Measurements from ENCODE around the gene E2F1.

The E2F1 gene

DNA sequence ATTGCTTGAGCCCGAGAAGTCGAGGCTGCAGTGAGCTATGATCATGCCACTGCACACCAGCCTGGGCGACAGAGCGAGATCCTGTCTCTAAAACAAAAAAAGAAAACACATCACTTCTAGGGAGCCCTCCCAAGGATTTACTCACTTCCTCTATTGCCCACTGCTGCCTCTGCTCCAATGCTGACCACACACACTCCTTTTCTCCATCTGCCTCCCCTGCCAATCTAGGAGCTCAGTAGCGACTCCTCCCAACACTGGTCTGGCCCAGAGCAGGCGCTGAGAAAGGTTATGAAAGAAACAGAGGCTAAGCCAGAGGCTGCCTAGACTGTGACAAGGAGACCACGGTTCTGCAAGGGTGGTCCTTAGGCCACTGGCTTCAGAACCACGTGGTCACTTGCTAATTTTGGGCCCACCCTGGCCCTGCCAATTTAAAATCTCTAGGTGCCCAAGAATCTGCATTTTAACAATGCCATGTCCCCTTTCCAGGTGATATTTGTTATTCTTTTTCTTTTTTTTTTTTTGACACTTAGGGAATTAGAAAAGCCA is 1.3 kb upstream of the E2F1 start:
- no peak for DNase-seq (ENCODE audit: low spot score)

DNA sequence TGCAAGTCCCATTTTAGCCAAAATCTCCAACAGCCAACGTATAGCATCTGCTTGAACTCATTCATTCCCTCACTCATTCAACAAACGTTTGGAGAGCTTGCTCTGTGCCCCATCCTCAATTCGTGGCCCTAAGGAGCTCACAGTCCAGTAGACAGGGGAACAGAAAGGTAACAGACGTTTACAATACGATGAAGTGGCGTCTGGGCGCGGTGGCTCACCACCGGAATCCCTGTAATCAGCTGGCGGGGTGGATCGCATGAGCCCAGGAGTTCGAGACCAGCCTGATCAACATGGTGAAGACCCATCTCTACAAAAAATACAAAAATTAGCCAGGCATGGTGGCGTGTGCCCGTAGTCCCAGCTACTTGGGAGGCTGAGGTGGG is 790 bp upstream of the E2F1 start:
- no peak for DNase-seq (ENCODE audit: low spot score)

DNA sequence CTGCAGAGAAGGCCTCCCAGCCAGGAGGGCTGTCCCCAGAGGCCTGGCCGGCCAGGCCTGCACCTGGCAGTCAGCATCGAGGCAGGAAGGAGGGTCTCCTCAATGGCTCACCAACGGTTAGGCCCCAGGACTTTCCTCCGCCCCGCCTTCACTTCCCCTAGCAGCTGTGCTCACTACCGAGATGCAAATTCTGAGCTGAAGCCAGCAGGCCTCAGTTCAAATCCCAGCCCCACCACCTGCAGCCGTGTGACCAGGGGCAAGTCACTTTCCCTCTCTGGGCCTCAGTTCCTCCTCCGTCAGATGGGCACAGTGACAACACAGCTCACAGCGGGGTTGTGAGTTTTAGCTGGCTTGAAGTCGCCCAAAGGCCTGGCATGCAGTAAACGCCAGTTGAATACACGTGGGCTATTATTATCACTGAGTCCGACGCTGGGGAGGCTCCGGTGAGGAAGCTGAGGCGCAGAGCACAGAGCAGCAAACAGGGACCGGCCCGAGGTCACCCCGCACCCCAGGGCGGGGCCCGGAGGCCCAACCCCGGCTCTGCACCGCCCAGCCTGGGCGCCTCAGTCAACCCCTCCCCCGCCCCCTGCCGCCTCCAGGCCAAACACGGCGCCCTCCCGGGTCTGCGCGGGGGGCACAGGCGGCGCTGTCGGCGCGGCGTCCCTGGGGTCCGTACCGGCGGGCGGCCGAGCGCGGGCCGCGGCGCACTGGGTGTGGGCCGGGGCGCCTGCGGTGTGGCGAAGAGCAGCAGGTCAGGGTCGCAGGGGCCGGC is 671 bp downstream of the E2F1 start:
- DNase-seq (ENCODE audit: low spot score): peak; percentile 36

GRCh38 chr20:33684533-33685327 is 1.5 kb downstream of the E2F1 start:
- no peak for DNase-seq (ENCODE audit: low spot score)

DNA sequence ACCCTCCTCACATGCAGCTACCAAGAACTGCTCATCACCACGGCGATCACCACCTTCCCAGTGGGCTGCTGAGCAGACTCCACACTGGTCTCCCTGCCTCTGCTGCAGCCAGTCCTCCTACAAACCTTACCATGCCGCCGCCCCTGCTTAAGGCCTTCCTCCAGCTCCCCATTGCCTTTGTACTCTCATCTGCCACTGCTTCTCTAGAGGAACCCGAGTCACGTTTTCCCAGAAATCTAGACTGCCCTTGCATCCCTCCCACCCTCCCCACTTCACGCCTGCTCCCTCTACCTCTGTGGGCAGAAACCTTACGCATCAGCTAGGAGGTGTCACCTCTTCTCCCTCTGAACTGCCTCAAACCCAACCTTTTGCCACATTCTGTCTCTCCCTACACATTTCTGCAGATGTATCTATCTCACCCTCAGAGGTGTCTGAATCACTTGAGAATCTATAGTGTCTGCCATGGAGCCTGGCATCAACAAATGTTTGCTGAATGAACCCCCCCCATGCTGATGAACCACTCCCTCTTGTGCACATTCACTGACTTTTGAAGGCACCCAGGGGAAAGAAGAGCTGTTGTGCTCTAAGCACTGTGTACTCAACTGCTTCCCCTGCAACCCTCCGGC is 4.3 kb downstream of the E2F1 start:
- no peak for DNase-seq (ENCODE audit: low spot score)

DNA sequence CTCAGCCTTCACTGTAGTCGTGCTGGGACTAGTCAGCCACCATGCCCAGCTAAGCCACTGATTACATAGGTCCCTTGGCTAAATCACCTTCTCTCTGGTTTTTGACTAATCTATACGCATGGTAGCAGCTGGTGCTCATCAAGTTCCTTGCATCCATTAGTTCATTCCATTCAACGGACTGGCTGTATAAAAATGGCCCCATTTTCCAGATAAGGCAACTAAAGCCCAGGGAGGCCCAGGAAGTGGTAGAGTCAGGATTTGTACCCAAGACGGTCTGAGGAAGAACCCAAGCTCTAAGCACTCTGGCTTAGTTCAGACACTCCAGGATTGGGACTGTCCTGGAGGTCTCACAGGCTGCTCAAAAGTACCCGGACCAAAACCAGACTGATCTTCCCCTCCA is 4.9 kb downstream of the E2F1 start:
- DNase-seq (ENCODE audit: low spot score): no peak

DNA sequence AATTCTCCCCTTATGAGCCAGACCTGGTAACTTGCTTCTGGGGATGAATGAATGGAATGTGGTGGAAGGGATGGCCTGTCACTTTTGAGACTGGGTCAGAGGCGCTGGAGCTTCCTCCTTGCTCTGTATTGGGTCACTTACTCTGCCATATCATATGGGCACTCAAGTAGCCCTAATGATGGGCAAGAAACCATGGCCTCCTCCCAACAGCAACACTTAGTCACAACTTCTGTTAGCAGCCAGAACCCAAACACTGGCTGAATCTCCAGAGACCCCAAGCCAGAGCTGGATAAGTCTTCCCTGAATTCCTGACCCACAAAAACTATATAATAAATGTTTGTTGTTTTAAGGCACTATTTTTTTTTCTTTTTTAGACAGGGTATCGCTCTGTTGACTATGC is 5.5 kb downstream of the E2F1 start:
- DNase-seq (ENCODE audit: low spot score): no peak

DNA sequence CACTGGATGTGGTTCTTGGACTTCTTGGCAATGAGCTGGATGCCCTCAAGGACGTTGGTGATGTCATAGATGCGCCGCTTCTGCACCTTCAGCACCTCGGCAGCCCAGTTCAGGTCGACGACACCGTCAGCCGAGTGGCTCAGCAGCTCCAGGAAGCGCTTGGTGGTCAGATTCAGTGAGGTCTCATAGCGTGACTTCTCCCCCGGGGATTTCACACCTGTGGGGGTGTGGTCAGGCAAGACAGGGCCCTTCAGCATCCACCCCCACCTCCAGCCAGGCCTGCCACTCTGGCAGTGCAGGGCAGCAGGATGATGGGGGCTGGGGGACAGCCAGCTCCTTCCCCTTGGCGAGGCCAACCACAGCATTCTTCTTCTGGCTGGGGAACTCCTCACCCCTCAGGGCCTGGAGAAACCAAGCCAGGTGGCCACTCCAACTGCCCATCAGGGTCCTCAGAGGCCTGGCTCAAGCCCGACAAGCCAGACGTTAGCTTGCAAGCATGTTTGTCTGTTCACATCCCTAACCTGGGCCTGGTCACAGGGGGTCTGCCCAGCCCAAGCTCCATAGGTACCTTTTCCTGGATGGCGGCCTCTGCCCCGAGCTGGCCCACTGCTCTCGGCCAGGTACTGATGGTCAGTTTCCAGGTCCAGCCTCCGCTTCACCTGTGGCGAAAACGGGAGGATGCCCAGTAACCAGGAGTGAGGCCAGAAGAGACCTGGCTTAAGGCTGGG is 6.3 kb downstream of the E2F1 start:
- DNase-seq (ENCODE audit: low spot score): no peak

DNA sequence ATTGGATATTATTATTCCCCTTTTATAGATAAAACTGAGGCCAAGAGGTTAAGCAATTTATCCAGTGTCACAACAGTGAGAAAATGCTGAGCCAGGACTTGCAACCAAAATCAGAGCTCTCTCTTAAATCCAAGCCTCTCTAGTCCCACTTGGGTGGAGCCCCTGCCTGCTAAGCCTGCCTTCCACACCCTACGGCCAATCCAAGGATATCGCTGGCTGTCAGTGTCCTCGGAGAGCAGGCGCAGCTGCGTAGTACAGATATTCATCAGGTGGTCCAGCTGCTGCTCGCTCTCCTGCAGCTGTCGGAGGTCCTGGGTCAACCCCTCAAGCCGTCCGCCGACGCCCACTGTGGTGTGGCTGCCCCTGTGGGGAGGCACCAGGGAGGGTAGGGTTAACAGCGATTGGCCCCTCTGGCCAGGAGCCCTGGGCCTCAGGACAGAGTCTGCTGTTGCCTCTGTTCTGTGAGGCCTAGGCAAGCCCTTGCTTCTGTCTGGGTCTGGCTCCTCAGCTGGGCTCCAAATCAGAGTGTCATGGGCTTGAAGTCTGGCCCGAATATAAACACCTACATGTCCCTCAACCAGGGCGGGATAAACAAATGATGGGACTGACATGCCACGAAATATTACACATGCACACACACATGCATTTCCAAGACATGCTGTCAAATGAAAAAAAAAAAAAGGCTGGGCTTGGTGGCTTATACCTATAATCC is 8.0 kb downstream of the E2F1 start:
- DNase-seq (ENCODE audit: low spot score): no peak

DNA sequence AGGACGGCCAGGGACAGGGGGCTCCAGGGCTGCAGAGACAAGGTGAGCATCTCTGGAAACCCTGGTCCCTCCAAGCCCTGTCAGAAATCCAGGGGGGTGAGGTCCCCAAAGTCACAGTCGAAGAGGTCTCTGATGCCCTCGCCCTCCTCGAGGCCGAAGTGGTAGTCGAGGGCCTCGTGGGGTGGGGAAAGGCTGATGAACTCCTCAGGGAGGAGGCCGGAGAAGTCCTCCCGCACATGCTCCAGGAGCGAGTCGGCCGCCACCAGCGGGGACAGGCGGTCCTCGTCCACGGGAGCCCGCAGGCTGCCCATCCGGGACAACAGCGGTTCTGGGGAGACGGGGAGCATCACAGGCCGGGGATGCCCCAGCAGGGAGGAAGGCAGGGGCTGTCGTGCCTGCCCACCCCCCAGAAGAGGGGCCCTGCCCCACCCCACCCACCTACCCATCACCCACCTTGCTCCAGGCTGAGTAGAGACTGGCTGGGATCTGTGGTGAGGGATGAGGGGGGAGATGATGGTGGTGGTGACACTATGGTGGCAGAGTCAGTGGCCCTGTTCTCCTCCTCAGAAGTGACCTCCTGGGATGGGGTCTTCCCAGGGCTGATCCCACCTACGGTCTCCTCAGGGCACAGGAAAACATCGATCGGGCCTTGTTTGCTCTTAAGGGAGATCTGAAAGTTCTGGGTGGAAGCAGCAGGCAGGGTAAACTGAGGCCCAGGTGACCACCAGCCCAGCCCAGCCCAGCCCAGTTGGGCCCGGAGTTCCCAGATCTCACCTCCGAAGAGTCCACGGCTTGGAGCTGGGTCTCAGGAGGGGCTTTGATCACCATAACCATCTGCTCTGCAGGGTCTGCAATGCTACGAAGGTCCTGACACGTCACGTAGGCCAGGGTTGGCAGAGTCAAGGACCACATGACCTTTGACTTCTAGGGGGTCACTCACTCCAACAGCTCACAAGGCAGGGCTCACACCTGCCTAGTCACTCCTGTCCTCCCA is 9.2 kb downstream of the E2F1 start:
- DNase-seq (ENCODE audit: low spot score): no peak

GRCh38 chr20:33676121-33676520 is 10.1 kb downstream of the E2F1 start:
- DNase-seq (ENCODE audit: low spot score): no peak

GRCh38 chr20:33675136-33675959 is 10.8 kb downstream of the E2F1 start:
- DNase-seq (ENCODE audit: low spot score): no peak

- DNase-seq (ENCODE audit: low spot score): peak; percentile 78
Measured at GRCh38 chr20:33674294-33675135, 11.7 kb downstream of the E2F1 start, which contains the start of gene NECAB3. Gene NECAB3 (minus strand): TSS chr20:33674428. CDS start chr20:33674352, 76 bp downstream.

GRCh38 chr20:33673410-33674293 is 12.5 kb downstream of the E2F1 start:
- DNase-seq (ENCODE audit: low spot score): peak; percentile 30

GRCh38 chr20:33673114-33673409 is 13.1 kb downstream of the E2F1 start:
- no peak for DNase-seq (ENCODE audit: low spot score)

GRCh38 chr20:33672426-33673113 is 13.6 kb downstream of the E2F1 start:
- DNase-seq (ENCODE audit: low spot score): no peak

All from kidney tubule cell (primary cell).